Transverse colon (tissue), 4 donors: ENCODE results near the gene RIPK3.

Source experiments
- EP300 ChIP-seq: sonication (generic); formaldehyde crosslinking; IDR thresholded peaks from one replicate; pipeline ENCODE4 v1.6.1; 2017; ENCODE audit warnings: antibody characterized with exemption, low read depth
- POLR2A ChIP-seq: fragments of 450-650 bp; IDR thresholded peaks from one replicate; pipeline ENCODE4 v1.6.1; 2016; ENCODE audit warnings: antibody characterized with exemption, mild to moderate bottlenecking, moderate library complexity
- POLR2AphosphoS5 ChIP-seq, 3 donors: sonication (generic); formaldehyde crosslinking; IDR thresholded peaks; one replicate each; pipeline ENCODE4 v1.6.1; 2016; ENCODE audit warnings: antibody characterized with exemption in 3 of 3
- TF ChIP-seq, protein P1 (sequence below), 5 experiments: fragments of 200-600 bp in 3 of 5; fragments of 450-650 bp in 2 of 5; sonication (generic) in 3 of 5; IDR thresholded peaks; 1 replicate in 2 of 5; 2 replicates in 3 of 5; pipeline ENCODE4 v1.5.1; 2016 to 2017; ENCODE audit warnings: antibody characterized with exemption in 5 of 5, inconsistent platforms in 3 of 5, mild to moderate bottlenecking in 2 of 5, moderate library complexity in 1 of 5

DNA sequence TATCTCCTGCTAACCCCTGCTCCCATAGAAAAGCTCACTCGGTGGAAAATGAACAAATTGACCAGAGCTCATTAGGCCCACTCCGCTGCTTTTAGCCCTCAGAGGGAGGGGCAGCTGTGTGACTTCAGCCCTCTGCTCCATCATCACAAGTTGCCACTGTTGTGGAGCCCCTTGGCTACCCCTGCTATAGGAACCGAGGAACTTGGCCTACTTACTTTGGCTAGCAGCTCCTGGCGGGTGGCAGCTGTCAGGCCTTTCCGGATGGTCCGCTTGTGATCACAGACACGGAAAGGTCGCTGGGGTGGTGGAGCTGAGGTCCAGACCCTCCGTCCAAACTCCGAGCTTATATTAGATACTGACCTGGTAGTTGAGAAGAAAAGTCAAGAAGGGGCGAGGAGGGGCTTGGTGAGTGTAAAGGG is 32.6 kb downstream of the RIPK3 start:
- no peak for TF ChIP-seq POLR2AphosphoS5 (IDR thresholded peaks at IDR 0.05)
- TF ChIP-seq, protein P1, sequence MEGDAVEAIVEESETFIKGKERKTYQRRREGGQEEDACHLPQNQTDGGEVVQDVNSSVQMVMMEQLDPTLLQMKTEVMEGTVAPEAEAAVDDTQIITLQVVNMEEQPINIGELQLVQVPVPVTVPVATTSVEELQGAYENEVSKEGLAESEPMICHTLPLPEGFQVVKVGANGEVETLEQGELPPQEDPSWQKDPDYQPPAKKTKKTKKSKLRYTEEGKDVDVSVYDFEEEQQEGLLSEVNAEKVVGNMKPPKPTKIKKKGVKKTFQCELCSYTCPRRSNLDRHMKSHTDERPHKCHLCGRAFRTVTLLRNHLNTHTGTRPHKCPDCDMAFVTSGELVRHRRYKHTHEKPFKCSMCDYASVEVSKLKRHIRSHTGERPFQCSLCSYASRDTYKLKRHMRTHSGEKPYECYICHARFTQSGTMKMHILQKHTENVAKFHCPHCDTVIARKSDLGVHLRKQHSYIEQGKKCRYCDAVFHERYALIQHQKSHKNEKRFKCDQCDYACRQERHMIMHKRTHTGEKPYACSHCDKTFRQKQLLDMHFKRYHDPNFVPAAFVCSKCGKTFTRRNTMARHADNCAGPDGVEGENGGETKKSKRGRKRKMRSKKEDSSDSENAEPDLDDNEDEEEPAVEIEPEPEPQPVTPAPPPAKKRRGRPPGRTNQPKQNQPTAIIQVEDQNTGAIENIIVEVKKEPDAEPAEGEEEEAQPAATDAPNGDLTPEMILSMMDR (IDR thresholded peaks at IDR 0.05), result no peak
- TF ChIP-seq POLR2A, result no peak
- no peak for TF ChIP-seq EP300
